Gastroesophageal sphincter (tissue), 4 donors: ENCODE results near the gene TECPR1. TPM values are rescaled to one million over a fixed set of nuclear protein-coding genes. Genes with fewer than 3 reads are reported as not detected.

Experiments used
- ATAC-seq: fragments of 150-250 bp; one replicate; pipeline ENCODE4 v1.9.1; 2016; ENCODE audit warnings: mild to moderate bottlenecking, moderate library complexity
- H3K27ac ChIP-seq, 4 donors: fragments of 200-600 bp; sonication (generic) in 3 of 4; 1 replicate in 3 of 4; 2 replicates in 1 of 4; pipeline ENCODE4 v1.5.1; 2016 to 2019
- H3K27me3 ChIP-seq: fragments of 200-600 bp; sonication (generic); one replicate; pipeline ENCODE4 v1.5.1; 2019
- H3K36me3 ChIP-seq, 2 donors: fragments of 200-600 bp; sonication (generic); one replicate each; pipeline ENCODE4 v1.5.1; 2019; ENCODE audit warnings: control low read depth in 1 of 2
- H3K4me1 ChIP-seq, 3 donors: fragments of 200-600 bp; sonication (generic); 1 replicate in 2 of 3; 2 replicates in 1 of 3; pipeline ENCODE4 v1.5.1; 2016 to 2019; ENCODE audit warnings: control low read depth in 2 of 3
- H3K4me3 ChIP-seq, 2 donors: fragments of 200-600 bp; sonication (generic); one replicate each; pipeline ENCODE4 v1.5.1; 2019; ENCODE audit warnings: mild to moderate bottlenecking in 1 of 2, moderate library complexity in 1 of 2
- H3K9me3 ChIP-seq, 3 donors: fragments of 200-600 bp; sonication (generic); one replicate each; pipeline ENCODE4 v1.5.1; 2017 to 2019; ENCODE audit warnings: control low read depth in 2 of 3
- CTCF ChIP-seq, 4 experiments: fragments of 200-600 bp in 2 of 4; fragments of 450-650 bp in 2 of 4; sonication (generic) in 1 of 4; IDR thresholded peaks; one replicate each; pipeline ENCODE4 v1.5.1; 2017 to 2019; ENCODE audit warnings: antibody characterized with exemption in 4 of 4, mild to moderate bottlenecking in 2 of 4, moderate library complexity in 2 of 4
- EP300 ChIP-seq: sonication (generic); formaldehyde crosslinking; IDR thresholded peaks from one replicate; pipeline ENCODE4 v1.6.1; 2017; ENCODE audit warnings: antibody characterized with exemption, mild to moderate bottlenecking
- POLR2A ChIP-seq, 2 donors: fragments of 450-650 bp; IDR thresholded peaks; one replicate each; pipeline ENCODE4 v1.6.1; 2017; ENCODE audit warnings: antibody characterized with exemption in 2 of 2, mild to moderate bottlenecking in 2 of 2, moderate library complexity in 1 of 2
- POLR2AphosphoS5 ChIP-seq: sonication (generic); formaldehyde crosslinking; IDR thresholded peaks from one replicate; pipeline ENCODE4 v1.6.1; 2017; ENCODE audit warnings: antibody characterized with exemption
- WGBS, 2 donors: methylation state at CpG; one replicate each; pipeline ENCODE4 v1.1.5; 2018; ENCODE audit warnings: low coverage in 1 of 2; 5-methylcytosine and 5-hydroxymethylcytosine counted together
- total RNA-seq, 4 donors: library from RNA; depleted of rRNA; stranded (reverse); fragments of >200 nt; gene quantifications; one replicate each; pipeline ENCODE4 v1.1.0, GENCODE V29; 2016

The TECPR1 gene
- total RNA-seq = 10 to 100 TPM; 18.6 to 22.3 (median 20.4) TPM

- Histone ChIP-seq H3K9me3 (no peaks in the 10 kb centered on the region), H3K27me3 (no peaks in the 10 kb centered on the region), H3K36me3 (peaks cover 0 to 24% of the 10 kb centered on the region in 2 donors), H3K4me1 (peaks cover 0 to 56% (median 19%) of the 10 kb centered on the region in 3 donors), H3K27ac (peak within 1 kb of the TSS; percentile 41 to 87 (median 86)), H3K4me3 (peak within 1 kb of the TSS; percentile 80 to 90)
- ATAC-seq = peak; percentile 100
- TF ChIP-seq POLR2A (IDR thresholded peaks at IDR 0.05) (peak in 1 of 2 donors; percentile 43), CTCF (IDR thresholded peaks at IDR 0.05) (no peak), POLR2AphosphoS5 (peak; percentile 80), EP300 (no peak)
- WGBS, 2 donors = no CpG with 5 or more reads among the region's 69 CpGs
Observed at GRCh38 chr7:98251601-98252424, at the start of gene TECPR1. TECPR1 (minus strand) TSS chr7:98252232; CDS start chr7:98246146, 6,086 bp downstream.

GRCh38 chr7:98300595-98301372 lies 48.8 kb upstream of the TECPR1 start:
- 84 to 86% methylated on average over 5 to 7 of the region's 26 CpGs for WGBS, 2 donors
- Histone ChIP-seq H3K27ac (no peak overlapping the region), H3K9me3 (no peaks in the 10 kb centered on the region), H3K36me3 (peaks cover 0 to 3% of the 10 kb centered on the region in 2 donors), H3K4me1 (peaks cover 0 to 11% (median 0%) of the 10 kb centered on the region in 3 donors), H3K27me3 (no peaks in the 10 kb centered on the region), H3K4me3 (no peak overlapping the region)
- TF ChIP-seq CTCF (IDR thresholded peaks at IDR 0.05) = no peak
- no peak for ATAC-seq

GRCh38 chr7:98297626-98298286 lies 45.7 kb upstream of the TECPR1 start:
- Histone ChIP-seq H3K27ac (no peak overlapping the region), H3K4me1 (peaks cover 0 to 20% (median 0%) of the 10 kb centered on the region in 3 donors), H3K27me3 (no peaks in the 10 kb centered on the region), H3K9me3 (no peaks in the 10 kb centered on the region), H3K36me3 (peaks cover 0 to 31% of the 10 kb centered on the region in 2 donors), H3K4me3 (no peak overlapping the region)
- 58 to 66% methylated on average over 9 to 15 of the region's 21 CpGs for WGBS, 2 donors
- TF ChIP-seq POLR2A (IDR thresholded peaks at IDR 0.05) (no peak), CTCF (IDR thresholded peaks at IDR 0.05) (peak in 1 of 4 experiments; percentile 18)
- no peak for ATAC-seq

GRCh38 chr7:98296833-98297232 lies 44.8 kb upstream of the TECPR1 start:
- no CpG with 5 or more reads among the region's 12 CpGs for WGBS, 2 donors

More at GRCh38 chr7:98296833-98297232, 44.8 kb upstream of the TECPR1 start:
- no peak for TF ChIP-seq POLR2A (IDR thresholded peaks at IDR 0.05)
- no peak for TF ChIP-seq EP300
- no peak for TF ChIP-seq CTCF (IDR thresholded peaks at IDR 0.05)
- TF ChIP-seq POLR2AphosphoS5 = no peak
- Histone ChIP-seq H3K27ac (no peak overlapping the region), H3K4me1 (peaks cover 0 to 20% (median 0%) of the 10 kb centered on the region in 3 donors), H3K9me3 (no peaks in the 10 kb centered on the region), H3K4me3 (no peak overlapping the region), H3K36me3 (peaks cover 0 to 40% of the 10 kb centered on the region in 2 donors), H3K27me3 (no peaks in the 10 kb centered on the region)
- ATAC-seq = no peak
